Astrocyte (in vitro differentiated cells and primary cell): ENCODE measurements around the gene BICD1. TPM values are rescaled to one million over a fixed set of nuclear protein-coding genes. Genes with fewer than 3 reads are reported as not detected.

ENCODE experiments used
- DNase-seq: peaks from one replicate; pipeline ENCODE4 v3.0.0-alpha.2; 2010; ENCODE audit warnings: low read depth
- FAIRE-seq: peaks from 2 replicates; lab custom pipeline; 2011; peaks lifted over from hg19 to GRCh38; lab: Jason Lieb, UNC
- H2AFZ ChIP-seq: 2 replicates; pipeline ENCODE4 v1.6.0; 2012; ENCODE audit warnings: low read depth, low read length, inconsistent platforms
- H3K27ac ChIP-seq: 2 replicates; pipeline ENCODE4 v1.5.1; 2011; ENCODE audit warnings: low read depth, low read length, inconsistent platforms
- H3K27me3 ChIP-seq: 2 replicates; pipeline ENCODE4 v1.6.0; 2011; ENCODE audit warnings: low read length, inconsistent platforms; ENCODE audit not compliant: insufficient read depth
- H3K36me3 ChIP-seq: 2 replicates; pipeline ENCODE4 v1.5.1; 2011; ENCODE audit warnings: low read length, inconsistent platforms; ENCODE audit not compliant: insufficient read depth
- H3K4me1 ChIP-seq: 2 replicates; pipeline ENCODE4 v1.5.1; 2011; ENCODE audit warnings: low read length, inconsistent platforms; ENCODE audit not compliant: insufficient read depth
- H3K4me2 ChIP-seq: 2 replicates; pipeline ENCODE4 v1.6.0; 2012; ENCODE audit warnings: low read length, inconsistent platforms
- H3K4me3 ChIP-seq: 2 replicates; pipeline ENCODE4 v1.5.1; 2011; ENCODE audit warnings: low read depth, mild to moderate bottlenecking, low read length, inconsistent platforms; ENCODE audit not compliant: insufficient read depth
- H3K79me2 ChIP-seq: 2 replicates; pipeline ENCODE4 v1.6.0; 2012; ENCODE audit warnings: mild to moderate bottlenecking, low read length, inconsistent platforms; ENCODE audit not compliant: insufficient read depth
- H3K9ac ChIP-seq: 2 replicates; pipeline ENCODE4 v1.6.0; 2012; ENCODE audit warnings: mild to moderate bottlenecking, low read length, inconsistent platforms
- H3K9me3 ChIP-seq: 2 replicates; pipeline ENCODE4 v1.5.1; 2012; ENCODE audit warnings: low read depth, mild to moderate bottlenecking, low read length, inconsistent platforms; ENCODE audit not compliant: insufficient read depth
- H4K20me1 ChIP-seq: 2 replicates; pipeline ENCODE4 v1.6.0; 2012; ENCODE audit warnings: low read length, inconsistent platforms; ENCODE audit not compliant: insufficient read depth
- H3K27ac Mint-ChIP-seq: one replicate; pipeline ENCODE4 v1.8.0; 2021; ENCODE audit warnings: mild to moderate bottlenecking, mixed read lengths; ENCODE audit not compliant: unreplicated experiment
- H3K27me3 Mint-ChIP-seq: one replicate; pipeline ENCODE4 v1.8.0; 2021; ENCODE audit warnings: low read depth, mixed read lengths; ENCODE audit not compliant: unreplicated experiment
- H3K36me3 Mint-ChIP-seq: one replicate; pipeline ENCODE4 v1.8.0; 2021; ENCODE audit warnings: low read depth, mixed read lengths; ENCODE audit not compliant: unreplicated experiment
- H3K4me1 Mint-ChIP-seq: one replicate; pipeline ENCODE4 v1.8.0; 2021; ENCODE audit warnings: low read depth, mixed read lengths; ENCODE audit not compliant: unreplicated experiment
- H3K4me3 Mint-ChIP-seq: one replicate; pipeline ENCODE4 v1.8.0; 2021; ENCODE audit warnings: mild to moderate bottlenecking, moderate library complexity, mixed read lengths; ENCODE audit not compliant: unreplicated experiment
- H3K9me3 Mint-ChIP-seq: one replicate; pipeline ENCODE4 v1.8.0; 2021; ENCODE audit warnings: mild to moderate bottlenecking, mixed read lengths; ENCODE audit not compliant: unreplicated experiment
- EZH2 ChIP-seq: IDR thresholded peaks from 2 replicates; pipeline ENCODE4 v1.6.1; 2012; ENCODE audit warnings: mild to moderate bottlenecking, low read length, inconsistent platforms; ENCODE audit not compliant: insufficient read depth
- total RNA-seq: library from RNA; stranded (reverse); gene quantifications from 2 replicates; pipeline ENCODE4 v1.2.1, GENCODE V29; 2021
- TF ChIP-seq, protein P1 (sequence below): IDR thresholded peaks from 2 replicates; pipeline ENCODE4 v1.5.1; 2011; ENCODE audit warnings: low read depth, mild to moderate bottlenecking, inconsistent platforms, low read length, moderate library complexity; ENCODE audit not compliant: insufficient read depth

The BICD1 gene
- total RNA-seq, 1 donor from 2014 or later = 28.7 TPM

DNA sequence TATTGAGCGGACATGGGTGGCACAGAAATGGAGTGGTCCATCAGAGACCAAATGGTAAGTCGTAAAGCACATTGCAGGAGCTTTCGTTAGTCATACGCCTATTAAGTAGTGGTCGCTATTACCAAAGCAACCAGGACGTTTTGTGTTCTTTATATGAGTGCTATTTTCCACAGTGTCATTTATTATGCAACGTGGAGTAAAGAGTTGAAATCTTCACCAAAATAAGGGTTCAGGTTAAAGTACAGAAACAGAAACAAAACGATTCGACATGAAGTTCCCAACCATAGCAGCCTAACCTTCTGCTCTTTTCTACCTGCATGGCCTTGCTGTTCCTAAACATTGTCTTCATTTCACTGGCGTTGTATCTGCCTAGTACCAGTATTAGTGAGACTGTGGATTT, 272.6 kb downstream of the BICD1 start:
- no peak for FAIRE-seq
- no peak overlapping the region for H3K27ac Mint-ChIP-seq
- H3K36me3 Mint-ChIP-seq = no peaks in the 10 kb centered on the region

DNA sequence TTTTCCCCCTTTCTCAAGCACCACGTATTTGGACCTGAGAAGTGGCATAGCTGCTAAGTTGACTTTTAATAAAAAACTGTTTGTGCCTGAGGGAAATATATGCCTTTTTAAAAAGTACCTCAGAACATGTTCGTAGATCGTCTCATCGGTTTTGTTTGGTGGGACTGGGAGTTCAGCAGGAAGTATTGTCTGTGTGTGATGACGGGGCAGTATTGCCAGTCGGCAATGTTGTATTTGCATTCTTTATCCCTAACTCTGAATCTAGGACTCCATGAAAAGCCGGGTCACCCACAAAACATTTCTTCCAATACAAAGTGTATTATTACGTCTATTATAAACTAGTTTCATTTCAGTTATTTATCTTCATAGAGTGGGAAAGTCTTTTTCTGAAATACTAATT, 273.0 kb downstream of the BICD1 start:
- H3K27me3 ChIP-seq = no peaks in the 10 kb centered on the region
- no peak overlapping the region for H3K4me3 Mint-ChIP-seq
- no peak overlapping the region for H3K4me2 ChIP-seq
- H3K36me3 ChIP-seq = no peaks in the 10 kb centered on the region
- peaks cover 2% of the 10 kb centered on the region for H3K4me1 Mint-ChIP-seq
- no peaks in the 10 kb centered on the region for H3K27me3 Mint-ChIP-seq
- no peak overlapping the region for H3K27ac Mint-ChIP-seq
- FAIRE-seq = no peak
- no peak overlapping the region for H3K9ac ChIP-seq
- H3K4me3 ChIP-seq = no peak overlapping the region
- DNase-seq = no peak
- no peaks in the 10 kb centered on the region for H3K9me3 ChIP-seq
- H3K79me2 ChIP-seq = no peaks in the 10 kb centered on the region
- no peaks in the 10 kb centered on the region for H3K36me3 Mint-ChIP-seq
- TF ChIP-seq EZH2 = no peak
- TF ChIP-seq, protein P1, sequence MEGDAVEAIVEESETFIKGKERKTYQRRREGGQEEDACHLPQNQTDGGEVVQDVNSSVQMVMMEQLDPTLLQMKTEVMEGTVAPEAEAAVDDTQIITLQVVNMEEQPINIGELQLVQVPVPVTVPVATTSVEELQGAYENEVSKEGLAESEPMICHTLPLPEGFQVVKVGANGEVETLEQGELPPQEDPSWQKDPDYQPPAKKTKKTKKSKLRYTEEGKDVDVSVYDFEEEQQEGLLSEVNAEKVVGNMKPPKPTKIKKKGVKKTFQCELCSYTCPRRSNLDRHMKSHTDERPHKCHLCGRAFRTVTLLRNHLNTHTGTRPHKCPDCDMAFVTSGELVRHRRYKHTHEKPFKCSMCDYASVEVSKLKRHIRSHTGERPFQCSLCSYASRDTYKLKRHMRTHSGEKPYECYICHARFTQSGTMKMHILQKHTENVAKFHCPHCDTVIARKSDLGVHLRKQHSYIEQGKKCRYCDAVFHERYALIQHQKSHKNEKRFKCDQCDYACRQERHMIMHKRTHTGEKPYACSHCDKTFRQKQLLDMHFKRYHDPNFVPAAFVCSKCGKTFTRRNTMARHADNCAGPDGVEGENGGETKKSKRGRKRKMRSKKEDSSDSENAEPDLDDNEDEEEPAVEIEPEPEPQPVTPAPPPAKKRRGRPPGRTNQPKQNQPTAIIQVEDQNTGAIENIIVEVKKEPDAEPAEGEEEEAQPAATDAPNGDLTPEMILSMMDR = no peak
- H2AFZ ChIP-seq = no peak overlapping the region
- H3K9me3 Mint-ChIP-seq = no peaks in the 10 kb centered on the region
- no peaks in the 10 kb centered on the region for H4K20me1 ChIP-seq
- H3K4me1 ChIP-seq = no peaks in the 10 kb centered on the region
- H3K27ac ChIP-seq = no peak overlapping the region

More for the DNA sequence above, 272.6 kb downstream of the BICD1 start:
- H3K4me1 ChIP-seq = no peaks in the 10 kb centered on the region
- H3K4me2 ChIP-seq = no peak overlapping the region
- no peak overlapping the region for H3K4me3 Mint-ChIP-seq
- H3K9me3 Mint-ChIP-seq = no peaks in the 10 kb centered on the region
- H4K20me1 ChIP-seq = no peaks in the 10 kb centered on the region
- no peak overlapping the region for H3K27ac ChIP-seq
- no peak for DNase-seq
- no peaks in the 10 kb centered on the region for H3K9me3 ChIP-seq
- H3K36me3 ChIP-seq = no peaks in the 10 kb centered on the region
- H3K27me3 Mint-ChIP-seq = no peaks in the 10 kb centered on the region
- H3K4me1 Mint-ChIP-seq = peaks cover 2% of the 10 kb centered on the region
- TF ChIP-seq EZH2 = no peak
- TF ChIP-seq, protein P1 = no peak
- H3K9ac ChIP-seq = no peak overlapping the region
- H3K4me3 ChIP-seq = no peak overlapping the region
- no peaks in the 10 kb centered on the region for H3K79me2 ChIP-seq
- H2AFZ ChIP-seq = no peak overlapping the region
- no peaks in the 10 kb centered on the region for H3K27me3 ChIP-seq

DNA sequence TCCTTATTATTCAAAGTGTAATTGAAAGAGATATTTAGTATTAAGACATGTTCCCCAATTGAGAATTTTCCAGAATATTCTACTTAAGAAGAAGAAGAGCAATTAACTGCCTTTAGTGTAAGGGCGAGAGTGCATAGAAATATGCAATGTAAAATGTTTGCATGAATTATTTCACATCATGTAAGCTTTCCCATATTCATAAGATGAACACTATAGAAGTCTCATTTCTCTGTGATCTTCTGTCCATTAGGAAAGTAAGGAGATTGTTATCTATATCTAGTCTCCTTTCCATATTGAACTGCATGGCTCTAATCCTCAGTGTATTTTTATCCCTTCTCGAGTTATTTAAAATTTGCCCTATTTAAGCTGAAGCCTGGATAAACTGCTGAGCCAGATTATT, 275.6 kb downstream of the BICD1 start:
- DNase-seq (no peak), FAIRE-seq (no peak)
- Histone ChIP-seq H3K4me3 (no peak overlapping the region), H3K9ac (no peak overlapping the region), H3K4me1 (no peaks in the 10 kb centered on the region), H3K36me3 (no peaks in the 10 kb centered on the region), H3K9me3 (no peaks in the 10 kb centered on the region), H3K27me3 (no peaks in the 10 kb centered on the region), H3K79me2 (no peaks in the 10 kb centered on the region), H3K4me2 (no peak overlapping the region), H4K20me1 (no peaks in the 10 kb centered on the region), H2AFZ (no peak overlapping the region), H3K27ac (no peak overlapping the region)
- Mint-ChIP-seq H3K36me3 (no peaks in the 10 kb centered on the region), H3K27me3 (no peaks in the 10 kb centered on the region), H3K9me3 (no peaks in the 10 kb centered on the region), H3K4me1 (peaks cover 2% of the 10 kb centered on the region), H3K27ac (no peak overlapping the region), H3K4me3 (no peak overlapping the region)
- no peak for TF ChIP-seq EZH2
- TF ChIP-seq, protein P1 = no peak
